ENCODE measurements around the gene PPBP. TPM values are rescaled to one million over a fixed set of nuclear protein-coding genes. Genes with fewer than 3 reads are reported as not detected.

PPBP gene
- total and polyA plus RNA-seq, 9 of the 15 experiments (the other 6 are each of a cell fraction or from before 2014, with no cell fraction given), result 0.17 to 0.55 (median 0.29) TPM; not detected in 4

DNA sequence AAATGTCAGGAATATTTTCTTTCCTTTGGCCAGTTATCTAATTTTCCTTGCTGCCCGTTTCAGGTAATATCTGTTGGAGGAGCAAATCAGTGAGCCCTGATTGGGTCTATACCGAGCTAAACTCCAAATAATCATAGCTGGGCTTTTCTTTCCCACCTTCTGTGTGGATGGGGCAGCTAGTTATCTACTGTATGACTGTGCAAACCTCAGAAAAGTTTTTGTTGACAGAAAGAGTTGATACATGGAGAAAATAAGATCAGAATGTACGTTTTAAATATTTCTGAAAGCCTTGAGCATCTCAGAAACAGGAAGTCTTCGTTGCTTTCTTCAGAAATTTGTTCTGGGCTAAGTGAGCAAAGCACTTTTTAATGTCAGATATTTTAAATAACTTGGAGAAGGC is 16.7 kb upstream of the PPBP start (continued):
- TF ChIP-seq, protein P1, sequence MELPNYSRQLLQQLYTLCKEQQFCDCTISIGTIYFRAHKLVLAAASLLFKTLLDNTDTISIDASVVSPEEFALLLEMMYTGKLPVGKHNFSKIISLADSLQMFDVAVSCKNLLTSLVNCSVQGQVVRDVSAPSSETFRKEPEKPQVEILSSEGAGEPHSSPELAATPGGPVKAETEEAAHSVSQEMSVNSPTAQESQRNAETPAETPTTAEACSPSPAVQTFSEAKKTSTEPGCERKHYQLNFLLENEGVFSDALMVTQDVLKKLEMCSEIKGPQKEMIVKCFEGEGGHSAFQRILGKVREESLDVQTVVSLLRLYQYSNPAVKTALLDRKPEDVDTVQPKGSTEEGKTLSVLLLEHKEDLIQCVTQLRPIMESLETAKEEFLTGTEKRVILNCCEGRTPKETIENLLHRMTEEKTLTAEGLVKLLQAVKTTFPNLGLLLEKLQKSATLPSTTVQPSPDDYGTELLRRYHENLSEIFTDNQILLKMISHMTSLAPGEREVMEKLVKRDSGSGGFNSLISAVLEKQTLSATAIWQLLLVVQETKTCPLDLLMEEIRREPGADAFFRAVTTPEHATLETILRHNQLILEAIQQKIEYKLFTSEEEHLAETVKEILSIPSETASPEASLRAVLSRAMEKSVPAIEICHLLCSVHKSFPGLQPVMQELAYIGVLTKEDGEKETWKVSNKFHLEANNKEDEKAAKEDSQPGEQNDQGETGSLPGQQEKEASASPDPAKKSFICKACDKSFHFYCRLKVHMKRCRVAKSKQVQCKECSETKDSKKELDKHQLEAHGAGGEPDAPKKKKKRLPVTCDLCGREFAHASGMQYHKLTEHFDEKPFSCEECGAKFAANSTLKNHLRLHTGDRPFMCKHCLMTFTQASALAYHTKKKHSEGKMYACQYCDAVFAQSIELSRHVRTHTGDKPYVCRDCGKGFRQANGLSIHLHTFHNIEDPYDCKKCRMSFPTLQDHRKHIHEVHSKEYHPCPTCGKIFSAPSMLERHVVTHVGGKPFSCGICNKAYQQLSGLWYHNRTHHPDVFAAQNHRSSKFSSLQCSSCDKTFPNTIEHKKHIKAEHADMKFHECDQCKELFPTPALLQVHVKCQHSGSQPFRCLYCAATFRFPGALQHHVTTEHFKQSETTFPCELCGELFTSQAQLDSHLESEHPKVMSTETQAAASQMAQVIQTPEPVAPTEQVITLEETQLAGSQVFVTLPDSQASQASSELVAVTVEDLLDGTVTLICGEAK (IDR thresholded peaks at IDR 0.05), result 0 out of 2 replicates have a peak, but pooled peaks have one; percentile 20
- TF ChIP-seq, protein P1 (CRISPR knock-in tag; IDR thresholded peaks at IDR 0.05), result no peak
- no peak for TF ChIP-seq ZNF124 (CRISPR knock-in tag; IDR thresholded peaks at IDR 0.05)

Data from K562 (cell line).